ENCODE data around the gene PRR19.

PRR19 gene

GRCh38 chr19:42348211-42348610, 46.3 kb downstream of the PRR19 start:
- H3K9me3 ChIP-seq (ENCODE audit: insufficient read depth, low read length), result no peaks in the 10 kb centered on the region
- no peak overlapping the region for H3K9ac ChIP-seq (ENCODE audit: low read length)
- no peak overlapping the region for H3K4me3 ChIP-seq (ENCODE audit: low read length)
- no peaks in the 10 kb centered on the region for H3K27me3 ChIP-seq (ENCODE audit: low read depth, low read length)
- H3K4me2 ChIP-seq (ENCODE audit: low read length), result no peak overlapping the region
- no peaks in the 10 kb centered on the region for H3K79me2 ChIP-seq (ENCODE audit: low read length)
- no peaks in the 10 kb centered on the region for H3K4me1 ChIP-seq (ENCODE audit: low read length)
- 0 out of 2 replicates have a peak, but pooled peaks cover 3% of the 10 kb centered on the region for H4K20me1 ChIP-seq (ENCODE audit: insufficient read depth, low read length)
- no peak overlapping the region for H2AFZ ChIP-seq (ENCODE audit: low read depth, low read length)
- H3K36me3 ChIP-seq (replicated peaks; ENCODE audit: low read depth, low read length), result peaks cover 6% of the 10 kb centered on the region
- H3K27ac ChIP-seq (ENCODE audit: low read length), result no peak overlapping the region
- TF ChIP-seq EZH2phosphoT487 (IDR thresholded peaks at IDR 0.05; ENCODE audit: low read depth), result no peak
- TF ChIP-seq CTCF (IDR thresholded peaks at IDR 0.05; ENCODE audit: low read depth, low read length), result no peak

GRCh38 chr19:42349378-42350107, 47.6 kb downstream of the PRR19 start:
- H3K4me1 ChIP-seq (ENCODE audit: low read length), result no peaks in the 10 kb centered on the region
- no peak overlapping the region for H3K4me3 ChIP-seq (ENCODE audit: low read length)
- H2AFZ ChIP-seq (ENCODE audit: low read depth, low read length), result no peak overlapping the region
- H3K9me3 ChIP-seq (ENCODE audit: insufficient read depth, low read length), result no peaks in the 10 kb centered on the region
- H3K27ac ChIP-seq (ENCODE audit: low read length), result no peak overlapping the region
- no peak overlapping the region for H3K4me2 ChIP-seq (ENCODE audit: low read length)
- H3K27me3 ChIP-seq (ENCODE audit: low read depth, low read length), result no peaks in the 10 kb centered on the region
- H4K20me1 ChIP-seq (ENCODE audit: insufficient read depth, low read length), result 0 out of 2 replicates have a peak, but pooled peaks cover 3% of the 10 kb centered on the region
- H3K36me3 ChIP-seq (replicated peaks; ENCODE audit: low read depth, low read length), result peaks cover 6% of the 10 kb centered on the region
- no peak overlapping the region for H3K9ac ChIP-seq (ENCODE audit: low read length)
- no peaks in the 10 kb centered on the region for H3K79me2 ChIP-seq (ENCODE audit: low read length)
- no peak for TF ChIP-seq EZH2phosphoT487 (IDR thresholded peaks at IDR 0.05; ENCODE audit: low read depth)
- TF ChIP-seq CTCF (IDR thresholded peaks at IDR 0.05; ENCODE audit: low read depth, low read length), result no peak

- Histone ChIP-seq H3K4me3 (ENCODE audit: low read length) (no peak overlapping the region), H3K27ac (ENCODE audit: low read length) (no peak overlapping the region), H3K9me3 (ENCODE audit: insufficient read depth, low read length) (no peaks in the 10 kb centered on the region), H3K4me2 (ENCODE audit: low read length) (no peak overlapping the region), H2AFZ (ENCODE audit: low read depth, low read length) (no peak overlapping the region), H3K4me1 (ENCODE audit: low read length) (no peaks in the 10 kb centered on the region), H3K9ac (ENCODE audit: low read length) (no peak overlapping the region), H3K27me3 (ENCODE audit: low read depth, low read length) (no peaks in the 10 kb centered on the region), H3K36me3 (replicated peaks; ENCODE audit: low read depth, low read length) (peaks cover 3% of the 10 kb centered on the region), H3K79me2 (ENCODE audit: low read length) (no peaks in the 10 kb centered on the region), H4K20me1 (ENCODE audit: insufficient read depth, low read length) (peaks cover 3% of the 10 kb centered on the region; the same call in 1 of the 2 replicates)
- TF ChIP-seq CTCF (IDR thresholded peaks at IDR 0.05; ENCODE audit: low read depth, low read length) (no peak), EZH2phosphoT487 (IDR thresholded peaks at IDR 0.05; ENCODE audit: low read depth) (no peak)
Measured at GRCh38 chr19:42350417-42350816, 48.5 kb downstream of the PRR19 start.

- Histone ChIP-seq H3K9me3 (ENCODE audit: insufficient read depth, low read length) (no peaks in the 10 kb centered on the region), H2AFZ (ENCODE audit: low read depth, low read length) (no peak overlapping the region), H3K4me2 (ENCODE audit: low read length) (no peak overlapping the region), H3K36me3 (replicated peaks; ENCODE audit: low read depth, low read length) (peaks cover 2% of the 10 kb centered on the region), H3K4me3 (ENCODE audit: low read length) (no peak overlapping the region), H3K79me2 (ENCODE audit: low read length) (no peaks in the 10 kb centered on the region), H3K9ac (ENCODE audit: low read length) (no peak overlapping the region), H3K27ac (ENCODE audit: low read length) (no peak overlapping the region), H3K27me3 (ENCODE audit: low read depth, low read length) (no peaks in the 10 kb centered on the region), H3K4me1 (ENCODE audit: low read length) (no peaks in the 10 kb centered on the region), H4K20me1 (ENCODE audit: insufficient read depth, low read length) (peaks cover 3% of the 10 kb centered on the region; the same call in 1 of the 2 replicates)
- TF ChIP-seq EZH2phosphoT487 (IDR thresholded peaks at IDR 0.05; ENCODE audit: low read depth), result no peak
- TF ChIP-seq CTCF (IDR thresholded peaks at IDR 0.05; ENCODE audit: low read depth, low read length), result no peak
Measured at GRCh38 chr19:42351079-42351735, 49.3 kb downstream of the PRR19 start.
